HG03520 (cell line): ENCODE results near the gene BRD1.

Experiments used
- ATAC-seq: cut with Tn5 transposase; IDR thresholded peaks from one replicate; pipeline ENCODE4 v1.9.1; 2021; ENCODE audit warnings: mild to moderate bottlenecking, moderate library complexity; ENCODE audit not compliant: unreplicated experiment

BRD1 gene

GRCh38 chr22:49754696-49755630 is 72.7 kb downstream of the BRD1 start:
- no peak for ATAC-seq

GRCh38 chr22:49753961-49754695 is 73.5 kb downstream of the BRD1 start:
- ATAC-seq = no peak

GRCh38 chr22:49753276-49753890 is 74.3 kb downstream of the BRD1 start:
- ATAC-seq = no peak

DNA sequence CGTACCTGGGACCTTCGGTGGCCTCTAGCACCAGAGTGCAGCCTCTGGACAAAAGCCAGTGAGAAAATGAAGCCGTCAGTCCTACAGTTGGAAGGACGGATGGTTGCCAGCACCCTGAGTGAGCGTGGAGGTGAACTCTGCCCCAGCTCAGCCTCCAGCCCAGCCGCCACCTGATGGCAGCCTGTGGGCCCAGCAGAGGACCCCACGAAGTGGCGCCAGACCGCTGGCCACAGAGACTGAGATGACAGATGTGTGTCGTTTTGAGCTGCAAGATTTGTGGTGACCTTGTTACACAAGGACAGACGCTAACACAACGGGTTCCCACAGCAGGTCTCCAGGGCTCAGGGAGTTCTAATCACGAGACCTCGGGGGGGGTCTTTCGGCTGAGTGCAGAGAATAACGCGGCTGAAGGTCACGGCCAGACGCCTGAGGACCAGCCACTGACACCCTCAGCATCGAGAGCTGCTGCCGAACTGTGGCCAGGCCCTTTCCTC is 75.0 kb downstream of the BRD1 start:
- no peak for ATAC-seq

DNA sequence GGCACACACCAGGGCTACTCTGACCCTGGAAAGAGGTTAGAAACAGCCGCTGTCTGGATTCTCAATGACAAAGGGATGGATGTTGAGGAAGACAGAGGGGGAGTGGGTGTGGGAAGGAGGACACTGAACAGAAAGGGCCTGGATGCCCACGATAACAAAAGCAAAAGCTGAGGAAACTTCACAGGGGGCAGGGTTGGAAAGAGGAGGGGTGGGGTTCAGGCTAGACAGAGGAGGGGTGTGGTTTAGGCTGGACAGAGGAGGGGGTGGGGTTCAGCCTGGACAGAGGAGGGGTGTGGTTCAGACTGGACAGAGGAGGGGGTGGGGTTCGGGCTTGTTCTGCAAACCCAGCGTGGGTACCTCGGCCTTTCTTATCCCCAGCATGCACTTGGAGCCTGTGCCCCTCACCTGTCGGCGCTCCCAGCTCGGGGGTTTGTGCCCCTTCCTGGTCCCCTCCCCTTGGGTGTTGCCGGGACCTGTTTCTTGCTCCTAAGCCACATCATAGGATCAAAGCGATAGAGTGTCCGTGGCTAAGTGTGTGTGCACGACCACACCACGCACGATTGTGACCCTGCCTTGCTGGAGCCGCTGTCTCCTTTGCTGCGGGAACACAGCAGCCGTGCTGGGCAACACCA is 75.6 kb downstream of the BRD1 start:
- no peak for ATAC-seq

DNA sequence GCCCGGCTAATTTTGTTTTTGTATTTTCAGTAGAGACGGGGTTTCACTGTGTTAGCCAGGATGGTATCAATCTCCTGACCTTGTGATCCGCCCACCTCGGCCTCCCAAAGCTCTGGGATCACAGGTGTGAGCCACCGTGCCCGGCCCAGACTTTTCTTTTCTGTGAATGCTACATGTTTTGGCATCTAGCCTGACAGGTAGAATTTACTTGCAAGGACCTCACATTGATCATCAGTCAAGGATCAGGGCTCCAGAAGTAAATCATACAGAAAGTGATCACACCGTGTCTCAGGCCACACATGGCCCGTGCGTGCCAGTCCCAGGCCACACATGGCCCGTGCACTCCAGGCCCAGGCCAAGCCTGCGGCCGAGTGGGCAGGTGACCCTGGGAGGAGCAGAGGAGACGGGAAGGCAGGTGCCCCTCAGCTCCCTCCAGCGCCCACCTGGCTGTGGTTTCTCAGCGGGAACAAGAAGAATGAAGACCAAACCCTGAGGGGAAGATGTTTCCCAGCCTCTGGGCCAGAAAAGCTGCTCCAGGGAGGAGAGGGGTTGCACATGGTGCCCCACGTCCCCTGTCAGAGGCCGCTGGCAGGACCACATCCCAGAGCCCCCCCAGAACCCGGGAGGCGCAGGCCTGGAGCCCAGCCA is 76.2 kb downstream of the BRD1 start:
- no peak for ATAC-seq

- no peak for ATAC-seq
Observed at GRCh38 chr22:49749885-49750510, 77.7 kb downstream of the BRD1 start.

GRCh38 chr22:49749227-49749626 is 78.4 kb downstream of the BRD1 start:
- ATAC-seq = no peak

DNA sequence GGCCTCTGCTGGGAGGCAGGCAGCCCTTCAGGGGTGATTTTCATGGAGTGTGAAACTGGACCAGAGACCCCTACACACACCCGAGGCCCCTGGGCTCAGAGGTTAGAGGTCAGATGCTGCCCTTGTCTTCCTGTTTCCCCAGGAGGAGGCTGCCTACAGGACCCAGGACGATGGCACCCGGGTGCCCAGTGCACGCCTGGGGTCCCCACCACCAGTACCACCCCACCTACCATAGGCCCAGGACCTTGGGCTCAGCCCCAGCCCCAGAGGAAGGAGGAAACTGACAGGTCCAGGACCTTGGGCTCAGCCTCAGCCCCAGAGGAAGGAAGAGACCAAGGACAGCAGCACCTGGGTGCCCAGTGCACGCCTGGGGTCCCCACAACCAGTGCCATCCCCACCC is 79.2 kb downstream of the BRD1 start:
- no peak for ATAC-seq

GRCh38 chr22:49747716-49748115 is 80.0 kb downstream of the BRD1 start:
- ATAC-seq = no peak

DNA sequence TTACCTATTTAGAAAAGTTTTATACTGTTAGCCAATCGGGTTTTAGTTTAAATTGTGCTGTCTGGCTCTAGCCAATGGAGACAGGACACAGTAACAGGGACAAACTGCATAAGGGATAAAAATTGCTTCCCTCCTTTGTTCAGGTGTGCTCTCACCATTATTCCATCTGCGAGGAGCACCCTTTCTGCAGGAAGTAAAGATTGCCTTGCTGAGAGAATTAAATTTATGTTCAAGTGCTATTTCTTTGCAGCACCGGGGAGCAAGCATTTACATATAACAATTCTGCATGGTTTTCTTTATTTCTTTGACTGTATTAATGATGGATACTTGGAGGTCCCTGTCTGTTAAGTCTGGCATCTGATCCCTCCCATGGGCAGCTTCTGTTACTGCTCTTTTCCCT is 80.5 kb downstream of the BRD1 start:
- ATAC-seq = no peak

GRCh38 chr22:49746065-49746464 is 81.6 kb downstream of the BRD1 start:
- ATAC-seq = no peak

GRCh38 chr22:49740242-49740641 is 87.4 kb downstream of the BRD1 start:
- no peak for ATAC-seq

DNA sequence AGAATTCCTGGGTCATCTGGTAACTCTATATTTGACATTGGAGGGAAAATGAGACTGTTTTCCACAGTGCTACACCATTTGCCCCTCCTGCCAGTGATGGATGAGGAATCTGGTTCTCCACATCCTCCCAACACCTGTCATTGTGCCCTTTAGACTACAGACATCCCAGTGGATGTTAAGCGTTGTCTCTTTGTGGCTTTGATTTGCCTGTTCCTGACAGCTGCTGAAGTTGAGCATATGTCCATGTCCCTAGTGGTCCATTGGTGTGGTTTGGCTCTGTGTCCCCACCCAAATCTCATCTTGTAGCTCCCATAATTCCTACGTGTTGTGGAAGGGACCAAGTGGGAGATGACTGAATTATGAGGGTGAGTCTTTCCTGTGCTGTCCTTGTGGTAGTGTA is 88.5 kb downstream of the BRD1 start:
- ATAC-seq = no peak

- no peak for ATAC-seq
Observed at GRCh38 chr22:49738566-49738965, 89.1 kb downstream of the BRD1 start.

DNA sequence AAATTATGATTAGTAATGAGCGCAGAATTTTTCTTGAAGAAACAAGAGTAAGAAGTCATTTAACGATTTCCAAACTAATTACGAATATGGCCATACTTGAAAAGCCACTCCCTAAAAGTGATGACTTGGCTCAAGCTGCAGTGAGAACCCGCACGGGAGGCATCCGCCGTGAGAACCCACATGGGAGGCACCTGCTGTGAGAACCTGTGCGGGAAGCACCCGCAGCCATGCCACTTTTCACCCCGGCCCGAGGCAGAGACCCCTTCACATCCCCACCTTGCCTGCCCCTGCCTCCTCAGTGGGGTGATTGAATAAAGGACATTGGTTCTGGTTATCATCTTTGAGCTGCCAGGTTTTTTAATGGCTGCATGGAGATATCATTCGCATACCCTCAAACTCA is 89.7 kb downstream of the BRD1 start:
- ATAC-seq = no peak

DNA sequence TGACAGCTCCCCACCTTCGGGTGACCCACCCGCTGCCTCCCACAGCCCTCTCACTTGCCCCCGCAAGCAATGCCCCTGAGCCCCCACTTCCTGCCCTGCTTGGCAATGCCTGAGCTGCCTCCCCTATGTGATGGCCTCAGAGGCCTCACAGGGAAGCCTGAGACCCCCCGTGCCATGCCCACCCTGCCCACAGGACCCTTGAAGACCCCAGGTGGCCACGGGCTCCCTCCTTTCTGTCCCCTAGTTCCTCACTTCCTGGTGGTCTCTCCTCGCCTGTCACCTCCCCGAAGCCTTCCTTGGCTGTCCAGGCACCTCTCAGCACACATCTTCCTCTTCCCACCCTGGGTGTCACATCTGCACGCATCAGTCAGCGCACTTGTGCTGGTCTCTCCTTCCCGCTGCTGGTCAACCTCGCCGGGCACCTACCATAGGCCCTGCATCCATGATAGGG is 90.5 kb downstream of the BRD1 start:
- ATAC-seq = no peak

DNA sequence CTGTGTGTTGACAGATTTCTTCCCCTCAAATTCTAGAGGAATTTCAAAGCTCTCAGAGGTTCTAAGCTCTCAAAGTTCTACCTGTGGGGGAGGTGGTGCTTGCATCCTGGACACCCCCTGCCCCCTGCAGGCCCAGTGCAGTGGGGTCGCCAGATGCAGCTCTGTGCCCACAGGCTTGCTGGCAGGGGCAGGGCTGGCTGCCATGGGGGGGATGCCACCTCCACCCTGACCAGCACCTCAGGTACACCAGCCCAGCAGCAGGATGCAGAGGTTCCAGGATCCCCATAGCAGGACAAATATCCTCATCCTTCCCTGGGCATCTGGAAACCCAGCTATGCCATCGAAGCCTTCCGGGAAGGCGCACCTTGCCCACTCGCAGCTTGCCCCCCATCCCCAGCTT is 91.1 kb downstream of the BRD1 start:
- no peak for ATAC-seq

DNA sequence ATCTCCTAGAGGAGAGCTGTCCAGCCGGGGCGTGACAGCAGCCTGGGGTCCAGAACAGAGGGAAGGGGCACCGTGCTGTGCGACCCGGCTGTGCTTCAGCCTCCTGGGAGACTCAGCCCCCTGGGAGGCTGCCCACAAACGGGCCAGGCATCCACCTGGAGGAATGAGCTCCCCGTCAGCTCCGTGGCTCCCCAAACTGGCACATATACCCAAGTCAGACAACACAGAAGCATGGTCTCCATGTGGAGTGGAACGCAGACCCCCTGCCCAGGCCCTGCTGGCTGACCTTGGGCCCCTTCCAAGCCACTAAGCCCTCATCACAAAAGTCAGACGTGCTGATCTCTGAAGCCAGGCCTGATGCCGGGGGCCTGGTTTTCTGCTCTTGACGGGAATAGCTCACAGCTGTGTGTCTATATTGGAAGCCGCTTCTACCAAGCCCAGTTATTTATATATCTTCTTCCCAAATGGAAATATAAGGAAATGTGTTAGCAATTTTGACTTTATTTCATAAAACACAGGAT is 91.7 kb downstream of the BRD1 start:
- no peak for ATAC-seq

GRCh38 chr22:49735411-49735900 is 92.2 kb downstream of the BRD1 start:
- no peak for ATAC-seq
